ENCODE measurements around the gene PCSK6.

The PCSK6 gene

GRCh38 chr15:101498717-101499480, 9.4 kb upstream of the PCSK6 start:
- no peak for DNase-seq

GRCh38 chr15:101498076-101498716, 8.7 kb upstream of the PCSK6 start:
- no peak for DNase-seq

GRCh38 chr15:101497484-101498034, 8.1 kb upstream of the PCSK6 start:
- DNase-seq, result no peak

- DNase-seq, result no peak
Measured at GRCh38 chr15:101497017-101497416, 7.5 kb upstream of the PCSK6 start.

GRCh38 chr15:101496198-101496986, 6.9 kb upstream of the PCSK6 start:
- DNase-seq, result no peak

GRCh38 chr15:101495334-101496197, 6.1 kb upstream of the PCSK6 start:
- DNase-seq, result no peak

GRCh38 chr15:101494251-101494796, 4.8 kb upstream of the PCSK6 start:
- no peak for DNase-seq

GRCh38 chr15:101492766-101493692, 3.5 kb upstream of the PCSK6 start:
- DNase-seq, result no peak

- DNase-seq, result no peak
Measured at GRCh38 chr15:101491734-101492640, 2.5 kb upstream of the PCSK6 start.

GRCh38 chr15:101490922-101491733, 1.6 kb upstream of the PCSK6 start:
- DNase-seq, result no peak

GRCh38 chr15:101490408-101490891, 943 bp upstream of the PCSK6 start:
- DNase-seq, result no peak

- DNase-seq, result no peak
Measured at GRCh38 chr15:101489237-101489598, 289 bp downstream of the PCSK6 start.

GRCh38 chr15:101488300-101489164, 975 bp downstream of the PCSK6 start:
- no peak for DNase-seq

- DNase-seq, result no peak
Measured at GRCh38 chr15:101486696-101487459, 2.6 kb downstream of the PCSK6 start.

- no peak for DNase-seq
Measured at GRCh38 chr15:101483462-101483861, 6.0 kb downstream of the PCSK6 start.

- no peak for DNase-seq
Measured at GRCh38 chr15:101482526-101483371, 6.8 kb downstream of the PCSK6 start.
